Common myeloid progenitor, CD34-positive (primary cell): ENCODE measurements around the gene PHACTR3.

Source experiments
- CTCF ChIA-PET: fragments of 350-600 bp; sonication (Branson Sonifier 250); formaldehyde crosslinking; loops from one replicate; lab custom pipeline; 2021; ENCODE audit warnings: antibody characterized with exemption; lab: Charles Lee
- POLR2A ChIA-PET: fragments of 350-600 bp; sonication (Branson Sonifier 250); formaldehyde crosslinking; loops from one replicate; lab custom pipeline; 2021; ENCODE audit warnings: antibody characterized with exemption; lab: Charles Lee
- DNase-seq, 3 donors: peaks; one replicate each; pipeline versions ENCODE4 v3.0.0 to v3.0.0-alpha.2; 2013
- H3K27ac ChIP-seq, 2 experiments: 1 replicate in 1 of 2; 2 replicates in 1 of 2; pipeline ENCODE4 v1.7.0; 2013; ENCODE audit warnings: inconsistent platforms in 2 of 2, low read length in 2 of 2, mild to moderate bottlenecking in 2 of 2, low read depth in 1 of 2, moderate library complexity in 1 of 2; ENCODE audit not compliant: severe bottlenecking in 2 of 2, insufficient read depth in 1 of 2, poor library complexity in 1 of 2
- H3K27me3 ChIP-seq, 5 experiments: replicated peaks in 2 of 5; 1 replicate in 3 of 5; 2 replicates in 2 of 5; pipeline versions ENCODE4 v1.6.1 to v1.7.0; 2013; ENCODE audit warnings: low read length in 4 of 5, mild to moderate bottlenecking in 2 of 5, moderate library complexity in 2 of 5, inconsistent platforms in 1 of 5; ENCODE audit not compliant: insufficient read depth in 5 of 5, control insufficient read depth in 4 of 5
- H3K36me3 ChIP-seq, 4 experiments: 1 replicate in 2 of 4; 2 replicates in 2 of 4; pipeline versions ENCODE4 v1.6.1 to v1.7.0; 2013; ENCODE audit warnings: low read length in 3 of 4, control low read depth in 1 of 4, mild to moderate bottlenecking in 1 of 4; ENCODE audit not compliant: control insufficient read depth in 4 of 4, insufficient read depth in 4 of 4
- H3K4me1 ChIP-seq, 4 experiments: 1 replicate in 3 of 4; 2 replicates in 1 of 4; pipeline versions ENCODE4 v1.6.1 to v1.7.1; 2013; ENCODE audit warnings: low read length in 3 of 4, mild to moderate bottlenecking in 3 of 4, control low read depth in 1 of 4, inconsistent platforms in 1 of 4, moderate library complexity in 1 of 4; ENCODE audit not compliant: control insufficient read depth in 4 of 4, insufficient read depth in 4 of 4; ENCODE audit errors: control extremely low read depth in 1 of 4
- H3K4me3 ChIP-seq, 7 experiments: 1 replicate in 4 of 7; 2 replicates in 3 of 7; pipeline versions ENCODE4 v1.5.1 to v1.7.0; 2013; ENCODE audit warnings: mild to moderate bottlenecking in 7 of 7, low read length in 6 of 7, moderate library complexity in 6 of 7, inconsistent platforms in 2 of 7, low read depth in 2 of 7, control low read depth in 1 of 7; ENCODE audit not compliant: insufficient read depth in 4 of 7, control insufficient read depth in 1 of 7; ENCODE audit errors: extremely low read depth in 1 of 7
- H3K9me3 ChIP-seq, 5 experiments: 1 replicate in 4 of 5; 2 replicates in 1 of 5; pipeline versions ENCODE4 v1.6.1 to v1.7.1; 2013; ENCODE audit warnings: low read length in 4 of 5, mild to moderate bottlenecking in 2 of 5, inconsistent platforms in 1 of 5, low read depth in 1 of 5, moderate library complexity in 1 of 5; ENCODE audit not compliant: control insufficient read depth in 4 of 5, insufficient read depth in 2 of 5; ENCODE audit errors: control extremely low read depth in 1 of 5
- WGBS: methylation state at CpG from one replicate; pipeline ENCODE4 v1.1.5; 2013; ENCODE audit not compliant: insufficient coverage; 5-methylcytosine and 5-hydroxymethylcytosine counted together

The PHACTR3 gene

GRCh38 chr20:59579404-59580145 lies 24.8 kb upstream of the PHACTR3 start:
- CTCF ChIA-PET: interaction anchor here (4.0 kb wide), 1 partner anchor 8 kb away, joined by 13 read pairs; no protein-coding TSS in a partner anchor
- Histone ChIP-seq H3K27me3 (peaks cover 0 to 88% (median 26%) of the 10 kb centered on the region in 5 experiments), H3K36me3 (no peaks in the 10 kb centered on the region), H3K4me1 (peaks cover 0 to 2% (median under 1%) of the 10 kb centered on the region in 4 experiments), H3K4me3 (no peak overlapping the region), H3K9me3 (no peaks in the 10 kb centered on the region), H3K27ac (no peak overlapping the region)
- 90% methylated on average over 9 of the region's 12 CpGs for WGBS
- POLR2A ChIA-PET: interaction anchor here (0.7 kb wide), 1 partner anchor 30 kb away, joined by 3 read pairs; no protein-coding TSS in a partner anchor
- no peak for DNase-seq

- CTCF ChIA-PET: interaction anchor here (4.0 kb wide), 1 partner anchor 9 kb away, joined by 13 read pairs; no protein-coding TSS in a partner anchor
- POLR2A ChIA-PET: interaction anchor here (0.7 kb wide), 1 partner anchor 31 kb away, joined by 3 read pairs; no protein-coding TSS in a partner anchor
- Histone ChIP-seq H3K36me3 (no peaks in the 10 kb centered on the region), H3K4me1 (peaks cover 0 to 2% (median under 1%) of the 10 kb centered on the region in 4 experiments), H3K4me3 (no peak overlapping the region), H3K9me3 (no peaks in the 10 kb centered on the region), H3K27ac (no peak overlapping the region), H3K27me3 (peaks cover 0 to 82% (median 23%) of the 10 kb centered on the region in 5 experiments)
- WGBS: 57% methylated on average over 5 of the region's 8 CpGs
- no peak for DNase-seq
Measured at GRCh38 chr20:59580146-59580946, 24.0 kb upstream of the PHACTR3 start.

DNA sequence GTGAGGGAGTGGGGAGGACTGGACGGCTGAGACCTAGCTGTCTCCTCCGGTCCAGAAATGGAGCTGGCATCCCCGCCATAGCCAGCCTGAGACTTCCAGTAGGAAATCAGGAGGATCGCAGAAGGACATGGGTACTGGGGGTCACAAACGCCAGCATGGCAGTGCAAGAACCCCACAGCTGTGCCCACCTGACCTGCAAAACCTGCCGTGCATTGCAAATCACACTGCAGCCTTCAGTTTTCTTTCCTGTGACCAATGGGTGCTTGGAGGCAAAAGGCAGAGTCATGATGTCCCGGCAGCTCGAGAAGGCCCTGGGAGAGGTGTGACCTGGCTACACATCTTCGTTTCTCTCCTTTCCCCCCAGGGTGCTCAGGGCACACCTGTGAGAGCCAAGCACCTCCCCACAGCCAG lies 23.3 kb upstream of the PHACTR3 start:
- H3K27me3 ChIP-seq: peaks cover 0 to 75% (median 18%) of the 10 kb centered on the region in 5 experiments
- CTCF ChIA-PET: interaction anchor here (4.0 kb wide), 1 partner anchor 10 kb away, joined by 13 read pairs; no protein-coding TSS in a partner anchor

GRCh38 chr20:59581993-59582679 lies 22.2 kb upstream of the PHACTR3 start:
- ChIA-PET POLR2A (no interaction called here), CTCF (interaction anchor here (4.0 kb wide), 1 partner anchor 11 kb away, joined by 13 read pairs; no protein-coding TSS in a partner anchor)
- H3K9me3 ChIP-seq: no peaks in the 10 kb centered on the region
- no peak for DNase-seq
- no peak overlapping the region for H3K4me3 ChIP-seq
- H3K27ac ChIP-seq: no peak overlapping the region
- 90% methylated on average over 5 of the region's 13 CpGs for WGBS
- H3K4me1 ChIP-seq: peaks cover 0 to 8% (median 2%) of the 10 kb centered on the region in 4 experiments
- H3K27me3 ChIP-seq: peaks cover 0 to 72% (median 10%) of the 10 kb centered on the region in 5 experiments
- no peaks in the 10 kb centered on the region for H3K36me3 ChIP-seq

More for the DNA sequence above, 23.3 kb upstream of the PHACTR3 start:
- Histone ChIP-seq H3K27ac (no peak overlapping the region), H3K36me3 (no peaks in the 10 kb centered on the region), H3K4me1 (peaks cover 0 to 5% (median 3%) of the 10 kb centered on the region in 4 experiments), H3K9me3 (no peaks in the 10 kb centered on the region), H3K4me3 (no peak overlapping the region)
- 95% methylated on average over 9 of the region's 9 CpGs for WGBS
- POLR2A ChIA-PET: no interaction called here
- DNase-seq: no peak

- ChIA-PET CTCF (interaction anchor here (1.2 to 4.0 kb wide), 2 partner anchors 11 to 12 kb away, joined by 3 to 13 read pairs; no protein-coding TSS in a partner anchor), POLR2A (no interaction called here)
- H3K27ac ChIP-seq: no peak overlapping the region
- peaks cover 0 to 8% (median 1%) of the 10 kb centered on the region in 4 experiments for H3K4me1 ChIP-seq
- peaks cover 0 to 65% (median 4%) of the 10 kb centered on the region in 5 experiments for H3K27me3 ChIP-seq
- DNase-seq: no peak
- H3K36me3 ChIP-seq: no peaks in the 10 kb centered on the region
- H3K9me3 ChIP-seq: peaks cover 0 to 4% (median 0%) of the 10 kb centered on the region in 5 experiments
- H3K4me3 ChIP-seq: no peak overlapping the region
- WGBS: 93% methylated on average over 28 of the region's 31 CpGs
Measured at GRCh38 chr20:59583428-59584277, 20.7 kb upstream of the PHACTR3 start.
